Astrocyte (in vitro differentiated cells and primary cell): ENCODE results near the gene TRPM2. TPM values are rescaled to one million over a fixed set of nuclear protein-coding genes. Genes with fewer than 3 reads are reported as not detected.

Experiments used
- DNase-seq: peaks from one replicate; pipeline ENCODE4 v3.0.0-alpha.2; 2010; ENCODE audit warnings: low read depth
- FAIRE-seq: peaks from 2 replicates; lab custom pipeline; 2011; peaks lifted over from hg19 to GRCh38; lab: Jason Lieb, UNC
- H2AFZ ChIP-seq: 2 replicates; pipeline ENCODE4 v1.6.0; 2012; ENCODE audit warnings: low read depth, low read length, inconsistent platforms
- H3K27ac ChIP-seq: 2 replicates; pipeline ENCODE4 v1.5.1; 2011; ENCODE audit warnings: low read depth, low read length, inconsistent platforms
- H3K27me3 ChIP-seq: 2 replicates; pipeline ENCODE4 v1.6.0; 2011; ENCODE audit warnings: low read length, inconsistent platforms; ENCODE audit not compliant: insufficient read depth
- H3K36me3 ChIP-seq: 2 replicates; pipeline ENCODE4 v1.5.1; 2011; ENCODE audit warnings: low read length, inconsistent platforms; ENCODE audit not compliant: insufficient read depth
- H3K4me1 ChIP-seq: 2 replicates; pipeline ENCODE4 v1.5.1; 2011; ENCODE audit warnings: low read length, inconsistent platforms; ENCODE audit not compliant: insufficient read depth
- H3K4me2 ChIP-seq: 2 replicates; pipeline ENCODE4 v1.6.0; 2012; ENCODE audit warnings: low read length, inconsistent platforms
- H3K4me3 ChIP-seq: 2 replicates; pipeline ENCODE4 v1.5.1; 2011; ENCODE audit warnings: low read depth, mild to moderate bottlenecking, low read length, inconsistent platforms; ENCODE audit not compliant: insufficient read depth
- H3K79me2 ChIP-seq: 2 replicates; pipeline ENCODE4 v1.6.0; 2012; ENCODE audit warnings: mild to moderate bottlenecking, low read length, inconsistent platforms; ENCODE audit not compliant: insufficient read depth
- H3K9ac ChIP-seq: 2 replicates; pipeline ENCODE4 v1.6.0; 2012; ENCODE audit warnings: mild to moderate bottlenecking, low read length, inconsistent platforms
- H3K9me3 ChIP-seq: 2 replicates; pipeline ENCODE4 v1.5.1; 2012; ENCODE audit warnings: low read depth, mild to moderate bottlenecking, low read length, inconsistent platforms; ENCODE audit not compliant: insufficient read depth
- H4K20me1 ChIP-seq: 2 replicates; pipeline ENCODE4 v1.6.0; 2012; ENCODE audit warnings: low read length, inconsistent platforms; ENCODE audit not compliant: insufficient read depth
- H3K27ac Mint-ChIP-seq: one replicate; pipeline ENCODE4 v1.8.0; 2021; ENCODE audit warnings: mild to moderate bottlenecking, mixed read lengths; ENCODE audit not compliant: unreplicated experiment
- H3K27me3 Mint-ChIP-seq: one replicate; pipeline ENCODE4 v1.8.0; 2021; ENCODE audit warnings: low read depth, mixed read lengths; ENCODE audit not compliant: unreplicated experiment
- H3K36me3 Mint-ChIP-seq: one replicate; pipeline ENCODE4 v1.8.0; 2021; ENCODE audit warnings: low read depth, mixed read lengths; ENCODE audit not compliant: unreplicated experiment
- H3K4me1 Mint-ChIP-seq: one replicate; pipeline ENCODE4 v1.8.0; 2021; ENCODE audit warnings: low read depth, mixed read lengths; ENCODE audit not compliant: unreplicated experiment
- H3K4me3 Mint-ChIP-seq: one replicate; pipeline ENCODE4 v1.8.0; 2021; ENCODE audit warnings: mild to moderate bottlenecking, moderate library complexity, mixed read lengths; ENCODE audit not compliant: unreplicated experiment
- H3K9me3 Mint-ChIP-seq: one replicate; pipeline ENCODE4 v1.8.0; 2021; ENCODE audit warnings: mild to moderate bottlenecking, mixed read lengths; ENCODE audit not compliant: unreplicated experiment
- CTCF ChIP-seq: IDR thresholded peaks from 2 replicates; pipeline ENCODE4 v1.5.1; 2011; ENCODE audit warnings: low read depth, mild to moderate bottlenecking, inconsistent platforms, low read length, moderate library complexity; ENCODE audit not compliant: insufficient read depth
- EZH2 ChIP-seq: IDR thresholded peaks from 2 replicates; pipeline ENCODE4 v1.6.1; 2012; ENCODE audit warnings: mild to moderate bottlenecking, low read length, inconsistent platforms; ENCODE audit not compliant: insufficient read depth
- total RNA-seq: library from RNA; stranded (reverse); gene quantifications from 2 replicates; pipeline ENCODE4 v1.2.1, GENCODE V29; 2021

Gene TRPM2
- total RNA-seq, 1 donor from 2014 or later: 0.79 TPM

GRCh38 chr21:44366586-44367211 is 13.3 kb downstream of the TRPM2 start:
- H3K4me3 ChIP-seq: no peak overlapping the region
- FAIRE-seq (no peak), DNase-seq (no peak)
- H3K4me2 ChIP-seq: no peak overlapping the region
- H4K20me1 ChIP-seq: no peaks in the 10 kb centered on the region
- no peak overlapping the region for H3K9ac ChIP-seq
- no peaks in the 10 kb centered on the region for H3K36me3 Mint-ChIP-seq
- no peaks in the 10 kb centered on the region for H3K27me3 ChIP-seq
- H3K27ac Mint-ChIP-seq: no peak overlapping the region
- H3K36me3 ChIP-seq: no peaks in the 10 kb centered on the region
- H3K27ac ChIP-seq: no peak overlapping the region
- no peaks in the 10 kb centered on the region for H3K79me2 ChIP-seq
- peaks cover 37% of the 10 kb centered on the region for H3K27me3 Mint-ChIP-seq
- H3K4me1 ChIP-seq: no peaks in the 10 kb centered on the region
- H3K4me1 Mint-ChIP-seq: no peaks in the 10 kb centered on the region
- no peak overlapping the region for H3K4me3 Mint-ChIP-seq
- no peaks in the 10 kb centered on the region for H3K9me3 ChIP-seq
- H2AFZ ChIP-seq: no peak overlapping the region
- peaks cover 8% of the 10 kb centered on the region for H3K9me3 Mint-ChIP-seq
- TF ChIP-seq CTCF (no peak), EZH2 (no peak)

GRCh38 chr21:44368711-44369446 is 15.5 kb downstream of the TRPM2 start:
- no peak for TF ChIP-seq CTCF
- no peak for TF ChIP-seq EZH2
- Histone ChIP-seq H3K9me3 (no peaks in the 10 kb centered on the region), H3K4me3 (no peak overlapping the region), H3K79me2 (no peaks in the 10 kb centered on the region), H3K4me1 (no peaks in the 10 kb centered on the region), H3K27me3 (no peaks in the 10 kb centered on the region), H3K9ac (no peak overlapping the region), H4K20me1 (no peaks in the 10 kb centered on the region), H3K4me2 (no peak overlapping the region), H2AFZ (no peak overlapping the region), H3K36me3 (no peaks in the 10 kb centered on the region), H3K27ac (no peak overlapping the region)
- peaks cover 53% of the 10 kb centered on the region for H3K27me3 Mint-ChIP-seq
- H3K36me3 Mint-ChIP-seq: peaks cover 1% of the 10 kb centered on the region
- DNase-seq: no peak
- FAIRE-seq: no peak
- peaks cover 3% of the 10 kb centered on the region for H3K9me3 Mint-ChIP-seq
- H3K4me1 Mint-ChIP-seq: no peaks in the 10 kb centered on the region
- no peak overlapping the region for H3K4me3 Mint-ChIP-seq
- no peak overlapping the region for H3K27ac Mint-ChIP-seq
